Measurements from ENCODE around the gene TCHHL1.
A peak's percentile ranks its signal among the peaks of the same experiment; 100 is the strongest.

TCHHL1 gene

GRCh38 chr1:152036267-152037216 is 52.3 kb downstream of the TCHHL1 start, which contains the start of gene S100A11:
Gene S100A11, minus strand, starts transcription at chr1:152037004. Its CDS starts 89 bp downstream, at chr1:152036915.
- DNase-seq = peak; percentile 51

- DNase-seq = no peak
Measured at GRCh38 chr1:152035539-152036266, 53.2 kb downstream of the TCHHL1 start.

- DNase-seq = no peak
Measured at GRCh38 chr1:152034654-152035538, 54.0 kb downstream of the TCHHL1 start.

GRCh38 chr1:152034324-152034653 is 54.6 kb downstream of the TCHHL1 start:
- DNase-seq = no peak

Data from activated gamma-delta T cell (primary cell).